GM19395 (cell line): ENCODE measurements around the gene PDE10A.
"Not testable (repeated sequence)": the region's sequence is repeated elsewhere in the genome, so short reads cannot be mapped to it uniquely, and the experiment has no call there.

Experiments used
- ATAC-seq: cut with Tn5 transposase; IDR thresholded peaks from one replicate; pipeline ENCODE4 v1.9.1; 2021; ENCODE audit warnings: mild to moderate bottlenecking, moderate library complexity; ENCODE audit not compliant: unreplicated experiment

The PDE10A gene

GRCh38 chr6:165486183-165487137 is 176.6 kb downstream of the PDE10A start:
- no peak for ATAC-seq

- ATAC-seq = no peak
Measured at GRCh38 chr6:165484178-165484889, 178.7 kb downstream of the PDE10A start.

GRCh38 chr6:165481921-165482320 is 181.1 kb downstream of the PDE10A start:
- no peak for ATAC-seq

GRCh38 chr6:165480916-165481315 is 182.1 kb downstream of the PDE10A start:
- no peak for ATAC-seq

DNA sequence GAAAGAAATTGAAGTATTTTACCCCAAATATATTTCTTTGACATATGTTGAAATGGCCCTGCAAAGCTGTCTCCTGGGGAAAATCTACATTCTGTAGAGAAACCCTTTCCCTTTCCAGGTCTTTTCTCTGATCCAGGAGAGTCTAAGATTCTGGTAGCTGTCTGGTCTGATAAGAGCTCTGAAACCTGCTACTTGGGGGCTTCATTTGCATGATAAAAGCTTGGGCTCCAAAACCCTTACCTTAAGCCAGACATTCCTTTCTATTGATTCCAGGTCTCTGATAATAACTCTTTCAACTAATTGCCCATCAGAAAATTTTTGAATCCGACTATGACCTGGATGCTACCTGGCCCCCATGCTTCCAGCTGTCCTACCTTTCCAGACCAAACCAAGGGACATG is 184.5 kb downstream of the PDE10A start:
- no peak for ATAC-seq

DNA sequence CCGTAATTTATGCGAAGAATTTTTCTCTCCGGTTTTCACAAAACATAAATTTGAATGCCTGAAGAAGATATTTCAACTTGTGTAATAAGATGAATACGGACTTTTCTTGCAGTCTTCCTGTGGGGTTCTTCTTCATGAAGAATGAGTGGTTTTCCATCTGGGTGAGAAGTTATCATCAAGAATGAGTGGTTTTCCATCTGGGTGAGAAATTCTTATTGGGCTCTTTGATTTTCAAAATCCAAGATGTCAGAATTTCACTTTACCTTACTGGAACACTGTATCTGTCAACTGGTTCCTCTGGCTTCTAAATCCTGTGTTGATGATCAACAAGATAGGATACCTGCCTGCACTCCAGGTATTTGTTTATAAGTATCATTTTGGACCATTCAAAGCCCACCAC is 193.6 kb downstream of the PDE10A start:
- ATAC-seq = no peak

GRCh38 chr6:165468340-165469235 is 194.5 kb downstream of the PDE10A start:
- ATAC-seq = no peak

DNA sequence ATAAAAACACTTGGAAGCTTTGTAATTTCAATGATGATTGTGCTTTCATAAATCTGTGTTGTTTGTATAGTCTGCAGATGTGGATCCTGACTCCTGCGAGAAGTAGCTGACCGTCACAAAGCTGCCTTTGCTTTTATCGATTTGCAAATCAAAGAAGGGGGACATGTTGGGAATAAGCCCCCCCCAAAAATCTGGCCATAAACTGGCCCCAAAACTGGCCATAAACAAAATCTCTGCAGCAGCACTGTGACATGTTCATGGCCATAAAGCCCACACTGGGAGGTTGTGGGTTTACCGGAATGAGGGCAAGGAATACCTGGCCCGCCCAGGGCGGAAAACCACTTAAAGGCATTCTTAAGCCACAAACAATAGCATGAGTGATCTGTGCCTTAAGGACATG is 199.5 kb downstream of the PDE10A start:
- ATAC-seq = not testable (repeated sequence)

- ATAC-seq = not testable (repeated sequence)
Measured at GRCh38 chr6:165459605-165460301, 203.3 kb downstream of the PDE10A start.

GRCh38 chr6:165458134-165458533 is 204.9 kb downstream of the PDE10A start:
- no peak for ATAC-seq

DNA sequence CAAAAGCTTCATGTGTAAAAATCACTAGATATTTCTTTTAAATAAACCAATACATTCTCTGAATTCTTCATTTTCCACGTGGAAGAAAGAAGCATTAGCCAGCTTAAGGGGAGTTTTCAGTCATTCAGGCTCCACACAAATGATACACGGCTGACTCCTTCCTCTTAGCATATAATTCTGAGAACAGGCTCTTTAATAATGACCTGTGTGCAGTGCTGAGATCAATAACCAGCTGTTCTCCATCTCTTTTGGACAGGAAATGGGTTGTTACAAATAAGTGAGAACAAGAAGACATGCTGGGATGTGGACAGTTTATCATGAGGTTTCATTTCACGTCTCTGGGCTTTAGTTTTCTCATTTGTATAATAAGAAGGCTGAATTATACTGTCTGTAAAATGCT is 206.8 kb downstream of the PDE10A start:
- no peak for ATAC-seq

DNA sequence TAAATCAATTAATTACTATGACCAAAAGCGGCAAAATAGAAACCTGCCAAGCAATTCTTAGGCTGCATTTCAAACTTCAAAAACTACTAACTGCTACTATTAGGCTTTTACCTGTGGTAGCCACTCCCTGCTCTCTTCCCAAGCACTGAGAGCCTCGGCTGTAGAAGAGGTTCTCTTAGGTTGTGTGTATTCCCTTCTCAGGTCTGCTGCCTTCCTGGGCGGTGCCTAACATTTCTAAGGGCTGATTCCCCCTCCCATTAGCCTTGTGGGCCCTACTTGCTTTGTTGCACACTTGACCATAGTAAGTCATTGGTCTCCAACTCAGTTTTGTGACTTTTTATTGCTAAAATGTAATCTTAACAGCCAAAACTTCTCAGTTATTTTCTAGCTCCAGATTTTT is 207.6 kb downstream of the PDE10A start:
- no peak for ATAC-seq

- ATAC-seq = no peak
Measured at GRCh38 chr6:165453395-165453794, 209.6 kb downstream of the PDE10A start.

DNA sequence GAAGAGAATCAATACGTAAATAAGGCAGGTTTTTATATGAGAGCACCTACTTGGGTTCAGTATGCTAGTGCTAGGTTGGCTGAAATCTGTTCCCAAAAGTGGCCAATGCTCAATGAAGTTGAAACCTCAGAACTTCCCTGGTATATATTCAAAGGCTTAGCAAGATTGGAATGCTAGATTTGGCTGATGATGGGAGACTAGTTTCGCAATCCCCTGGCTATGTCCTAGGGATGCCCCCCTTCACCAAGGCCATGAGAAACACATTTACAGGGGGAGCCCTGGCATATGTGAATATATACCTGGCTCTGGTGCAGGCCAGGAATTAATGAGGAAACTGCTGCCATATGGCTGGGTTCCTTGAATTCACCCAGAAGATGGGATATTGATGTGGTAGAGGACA is 211.2 kb downstream of the PDE10A start:
- no peak for ATAC-seq

GRCh38 chr6:165448210-165448609 is 214.8 kb downstream of the PDE10A start:
- no peak for ATAC-seq

DNA sequence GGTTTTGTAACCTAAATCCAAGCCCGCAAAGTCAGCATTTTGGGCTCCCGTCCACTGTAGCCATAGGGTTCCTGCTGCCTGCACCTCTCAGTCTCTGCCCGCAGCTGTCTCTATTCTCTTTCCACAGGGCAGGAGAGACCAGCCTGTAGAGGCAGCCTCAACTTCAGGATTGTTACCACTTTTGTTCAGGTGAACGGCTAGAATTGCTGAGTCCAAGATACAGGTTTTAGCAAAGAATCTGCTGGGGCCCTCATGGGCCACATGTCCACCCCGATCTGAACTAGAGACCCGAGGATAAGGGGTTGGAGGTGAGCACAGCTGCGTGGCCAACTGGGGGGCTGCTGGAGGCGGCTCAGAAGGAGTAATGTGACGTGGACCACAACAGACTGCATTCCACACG is 215.9 kb downstream of the PDE10A start:
- no peak for ATAC-seq

GRCh38 chr6:165446331-165446730 is 216.7 kb downstream of the PDE10A start:
- ATAC-seq = no peak

DNA sequence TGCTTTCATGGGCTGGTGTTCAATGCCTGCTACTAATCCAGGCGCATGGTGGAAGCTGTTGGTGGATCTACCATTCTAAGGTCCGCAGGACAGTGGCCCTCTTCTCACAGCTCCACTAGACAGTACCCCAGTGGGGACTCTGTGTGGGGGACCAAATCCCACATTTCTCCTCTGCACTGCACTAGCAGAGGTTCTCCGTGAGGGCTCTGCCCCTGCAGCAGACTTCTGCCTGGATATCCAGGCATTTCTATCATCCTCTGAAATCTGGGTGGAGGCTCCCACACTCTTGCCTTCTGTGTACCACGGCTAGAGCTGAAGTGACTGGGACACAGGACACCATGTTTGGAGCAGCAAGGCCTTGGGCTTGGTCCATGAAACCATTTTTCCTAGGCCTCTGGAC is 219.6 kb downstream of the PDE10A start:
- ATAC-seq = no peak

DNA sequence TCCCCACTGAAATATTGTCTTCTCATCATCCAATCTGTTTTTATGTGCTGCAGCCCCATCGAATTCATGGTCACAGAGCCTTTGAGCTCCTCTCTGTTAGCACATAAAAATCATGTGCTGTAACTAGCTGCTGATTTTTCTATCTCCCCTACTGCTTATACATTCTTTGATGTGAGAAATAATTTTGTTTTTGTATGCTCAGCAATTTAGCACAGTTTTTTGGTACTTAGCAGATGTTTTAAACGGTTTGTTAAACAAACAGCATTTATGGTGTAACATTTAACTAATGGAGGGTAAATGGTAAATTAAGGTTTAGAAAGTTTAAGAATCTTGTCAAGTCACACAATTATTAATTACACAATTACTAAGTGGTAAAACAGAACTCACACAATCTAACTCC is 221.9 kb downstream of the PDE10A start:
- no peak for ATAC-seq

DNA sequence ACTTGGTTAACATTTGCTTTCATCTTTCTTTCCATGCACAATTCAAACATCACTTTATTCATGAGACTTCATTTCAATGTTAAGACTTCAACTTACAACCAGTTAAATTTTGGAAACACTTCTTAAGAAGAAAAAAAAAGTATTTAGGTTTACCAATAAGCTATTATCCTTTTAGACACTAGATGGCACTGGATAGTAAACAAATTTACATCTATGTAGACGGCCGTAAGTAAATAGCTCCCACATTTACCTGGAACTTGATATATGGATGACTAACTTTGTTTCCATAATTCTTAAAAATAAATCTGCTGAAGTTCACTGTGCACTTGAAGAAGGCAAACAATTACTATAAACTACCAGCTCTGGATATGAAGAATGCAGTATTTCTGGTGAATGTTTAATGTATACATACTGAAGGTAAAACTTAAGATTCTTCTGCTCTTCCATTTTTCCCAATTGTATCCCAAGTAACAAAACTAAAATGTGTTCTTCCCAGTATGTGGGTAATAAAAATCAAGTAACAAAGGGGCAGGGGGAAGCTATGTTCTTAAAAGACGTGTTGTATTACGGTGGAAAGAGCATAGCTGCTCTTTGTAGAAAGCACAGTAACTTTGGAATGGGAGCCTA is 223.0 kb downstream of the PDE10A start:
- ATAC-seq = peak; percentile 64
